GM23338 (cell line): ENCODE results near the gene IFNL3. TPM values are rescaled to one million over a fixed set of nuclear protein-coding genes. Genes with fewer than 3 reads are reported as not detected.

ENCODE experiments used
- ATAC-seq: fragments of 200-7000 bp; cut with Tn5 transposase; 3 replicates; pipeline ENCODE4 v1.9.1; 2020
- DNase-seq: peaks from one replicate; pipeline ENCODE4 v3.0.0-alpha.2; 2015; ENCODE audit warnings: low spot score
- H2AFZ ChIP-seq: fragments of 200-600 bp; sonication (generic); 2 replicates; pipeline ENCODE4 v1.8.0; 2016; ENCODE audit warnings: antibody characterized with exemption, mild to moderate bottlenecking, moderate library complexity
- H3F3A ChIP-seq: fragments of 200-600 bp; sonication (generic); replicated peaks from 2 replicates; pipeline ENCODE4 v1.8.0; 2017; ENCODE audit warnings: antibody characterized with exemption, mixed run types, low read depth
- H3K27ac ChIP-seq: fragments of 200-600 bp; sonication (generic); 2 replicates; pipeline ENCODE4 v1.6.1; 2016; ENCODE audit warnings: low read depth
- H3K27me3 ChIP-seq: fragments of 200-600 bp; sonication (generic); 2 replicates; pipeline ENCODE4 v1.8.0; 2016; ENCODE audit warnings: mild to moderate bottlenecking, mixed run types, moderate library complexity; ENCODE audit not compliant: insufficient read depth
- H3K36me3 ChIP-seq: fragments of 200-600 bp; sonication (generic); 2 replicates; pipeline ENCODE4 v1.8.0; 2016; ENCODE audit warnings: mild to moderate bottlenecking; ENCODE audit not compliant: insufficient read depth
- H3K4me1 ChIP-seq: fragments of 200-600 bp; sonication (generic); 2 replicates; pipeline ENCODE4 v1.8.0; 2016; ENCODE audit warnings: mild to moderate bottlenecking, moderate library complexity; ENCODE audit not compliant: insufficient read depth
- H3K4me2 ChIP-seq: fragments of 200-600 bp; sonication (generic); 2 replicates; pipeline ENCODE4 v1.7.1; 2017; ENCODE audit warnings: mixed run types
- H3K4me3 ChIP-seq: fragments of 200-600 bp; sonication (generic); 2 replicates; pipeline ENCODE4 v1.6.1; 2016; ENCODE audit warnings: mixed run types
- H3K79me2 ChIP-seq: fragments of 200-600 bp; sonication (generic); replicated peaks from 2 replicates; pipeline ENCODE4 v1.8.0; 2017; ENCODE audit warnings: mild to moderate bottlenecking; ENCODE audit not compliant: insufficient read depth
- H3K9me2 ChIP-seq: fragments of 200-600 bp; sonication (generic); 2 replicates; pipeline ENCODE4 v1.8.0; 2017; ENCODE audit not compliant: insufficient read depth
- H4K20me1 ChIP-seq: fragments of 200-600 bp; sonication (generic); replicated peaks from 2 replicates; pipeline ENCODE4 v1.8.0; 2017; ENCODE audit warnings: mild to moderate bottlenecking; ENCODE audit not compliant: insufficient read depth
- H3K27ac Mint-ChIP-seq: 2 replicates; pipeline ENCODE4 v1.8.0; 2020; ENCODE audit warnings: inconsistent platforms, mild to moderate bottlenecking, moderate library complexity, mixed read lengths
- H3K27me3 Mint-ChIP-seq: 3 replicates; pipeline ENCODE4 v1.8.0; 2022; ENCODE audit warnings: low read depth, mild to moderate bottlenecking, moderate library complexity, mixed read lengths, inconsistent platforms; ENCODE audit not compliant: insufficient read depth, poor library complexity
- H3K36me3 Mint-ChIP-seq: 3 replicates; pipeline ENCODE4 v1.8.0; 2021; ENCODE audit warnings: low read depth, mild to moderate bottlenecking, inconsistent platforms, moderate library complexity, mixed read lengths
- H3K4me1 Mint-ChIP-seq: 3 replicates; pipeline ENCODE4 v1.8.0; 2020; ENCODE audit warnings: mild to moderate bottlenecking, inconsistent platforms, mixed read lengths
- H3K4me3 Mint-ChIP-seq: 3 replicates; pipeline ENCODE4 v1.8.0; 2021; ENCODE audit warnings: moderate library complexity, mild to moderate bottlenecking, inconsistent platforms, mixed read lengths
- H3K9me3 Mint-ChIP-seq: 3 replicates; pipeline ENCODE4 v1.8.0; 2020; ENCODE audit warnings: moderate library complexity, mild to moderate bottlenecking, inconsistent platforms, mixed read lengths
- CREB1 ChIP-seq: fragments of 250-450 bp; sonication (Bioruptor Pico); IDR thresholded peaks from 2 replicates; pipeline ENCODE4 v1.5.0; 2020; ENCODE audit warnings: low read depth, mild to moderate bottlenecking, moderate library complexity
- EZH2phosphoT487 ChIP-seq: fragments of 200-600 bp; sonication (generic); IDR thresholded peaks from one replicate; pipeline ENCODE4 v1.8.1; 2018; ENCODE audit warnings: antibody characterized with exemption; ENCODE audit not compliant: unreplicated experiment
- JUNB ChIP-seq: IDR thresholded peaks from one replicate; pipeline ENCODE4 v1.6.1; 2016; ENCODE audit warnings: antibody characterized with exemption; ENCODE audit not compliant: unreplicated experiment
- NANOG ChIP-seq: IDR thresholded peaks from 2 replicates; pipeline ENCODE4 v1.6.1; 2016; ENCODE audit warnings: antibody characterized with exemption, borderline replicate concordance
- POLR2AphosphoS5 ChIP-seq: IDR thresholded peaks from 2 replicates; pipeline ENCODE4 v1.6.1; 2016; ENCODE audit warnings: antibody characterized with exemption, low read depth
- REST ChIP-seq: IDR thresholded peaks from one replicate; pipeline ENCODE4 v1.6.1; 2018; ENCODE audit warnings: antibody characterized with exemption; ENCODE audit not compliant: unreplicated experiment
- STAT1 ChIP-seq: IDR thresholded peaks from one replicate; pipeline ENCODE4 v1.6.1; 2016; ENCODE audit warnings: antibody characterized with exemption; ENCODE audit not compliant: unreplicated experiment
- ZNF114 ChIP-seq: fragments of 250-450 bp; sonication (Bioruptor Pico); IDR thresholded peaks from 2 replicates; pipeline ENCODE4 v1.5.0; 2020; ENCODE audit warnings: mild to moderate bottlenecking, moderate library complexity
- ZNF331 ChIP-seq: fragments of 250-450 bp; sonication (Bioruptor Pico); IDR thresholded peaks from 2 replicates; pipeline ENCODE4 v1.5.0; 2020; ENCODE audit warnings: low read depth, mild to moderate bottlenecking, moderate library complexity
- polyA plus RNA-seq: library from polyadenylated mRNA; unstranded; fragments of >200 nt; fragmentation: Nextera tagmentation; extraction: Ambion mirVana; gene quantifications from 2 replicates; pipeline ENCODE4 v1.2.1, GENCODE V29; 2016
- total RNA-seq: library from RNA; depleted of rRNA; stranded (reverse); fragments of >200 nt; shearing (Covaris generic); gene quantifications from 2 replicates; pipeline ENCODE4 v1.2.3, GENCODE V29; 2014
- TF ChIP-seq, protein P1 (sequence below): IDR thresholded peaks from 2 replicates; pipeline ENCODE4 v1.6.1; 2016; ENCODE audit warnings: antibody characterized with exemption
- TF ChIP-seq, protein P2 (sequence below): fragments of 250-450 bp; sonication (Bioruptor Pico); IDR thresholded peaks from 2 replicates; pipeline ENCODE4 v1.5.0; 2020; ENCODE audit warnings: mild to moderate bottlenecking, moderate library complexity

IFNL3 gene
- total and polyA plus RNA-seq, 2 experiments from 2014 or later: not detected

DNA sequence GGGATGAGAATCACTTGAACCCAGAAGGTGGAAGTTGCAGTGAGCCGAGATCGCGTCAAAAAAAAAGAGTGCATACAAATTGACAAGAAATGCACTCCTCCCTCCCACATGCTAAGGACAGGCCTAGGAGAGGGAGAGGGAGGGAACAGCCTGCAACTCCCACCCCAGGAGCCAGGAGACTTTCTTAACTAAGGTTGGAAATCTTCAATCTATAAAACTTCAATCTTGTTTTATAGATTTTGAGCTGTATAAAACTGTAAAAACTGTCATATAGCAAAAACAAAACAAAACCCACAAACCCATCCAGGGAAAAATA, 39.4 kb downstream of the IFNL3 start:
- Mint-ChIP-seq H3K27ac (no peak overlapping the region), H3K36me3 (no peaks in the 10 kb centered on the region), H3K4me1 (no peaks in the 10 kb centered on the region; the same call in 2 of the 3 replicates), H3K27me3 (peaks cover 21% of the 10 kb centered on the region), H3K9me3 (no peaks in the 10 kb centered on the region), H3K4me3 (no peak overlapping the region)
- no peaks in the 10 kb centered on the region for H3K9me2 ChIP-seq
- TF ChIP-seq, protein P1, sequence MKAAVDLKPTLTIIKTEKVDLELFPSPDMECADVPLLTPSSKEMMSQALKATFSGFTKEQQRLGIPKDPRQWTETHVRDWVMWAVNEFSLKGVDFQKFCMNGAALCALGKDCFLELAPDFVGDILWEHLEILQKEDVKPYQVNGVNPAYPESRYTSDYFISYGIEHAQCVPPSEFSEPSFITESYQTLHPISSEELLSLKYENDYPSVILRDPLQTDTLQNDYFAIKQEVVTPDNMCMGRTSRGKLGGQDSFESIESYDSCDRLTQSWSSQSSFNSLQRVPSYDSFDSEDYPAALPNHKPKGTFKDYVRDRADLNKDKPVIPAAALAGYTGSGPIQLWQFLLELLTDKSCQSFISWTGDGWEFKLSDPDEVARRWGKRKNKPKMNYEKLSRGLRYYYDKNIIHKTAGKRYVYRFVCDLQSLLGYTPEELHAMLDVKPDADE: no peak
- TF ChIP-seq STAT1 (no peak), JUNB (no peak), ZNF331 (CRISPR knock-in tag) (no peak), REST (no peak), CREB1 (CRISPR knock-in tag) (no peak), POLR2AphosphoS5 (no peak), NANOG (no peak), EZH2phosphoT487 (no peak), ZNF114 (no peak)
- TF ChIP-seq, protein P2, sequence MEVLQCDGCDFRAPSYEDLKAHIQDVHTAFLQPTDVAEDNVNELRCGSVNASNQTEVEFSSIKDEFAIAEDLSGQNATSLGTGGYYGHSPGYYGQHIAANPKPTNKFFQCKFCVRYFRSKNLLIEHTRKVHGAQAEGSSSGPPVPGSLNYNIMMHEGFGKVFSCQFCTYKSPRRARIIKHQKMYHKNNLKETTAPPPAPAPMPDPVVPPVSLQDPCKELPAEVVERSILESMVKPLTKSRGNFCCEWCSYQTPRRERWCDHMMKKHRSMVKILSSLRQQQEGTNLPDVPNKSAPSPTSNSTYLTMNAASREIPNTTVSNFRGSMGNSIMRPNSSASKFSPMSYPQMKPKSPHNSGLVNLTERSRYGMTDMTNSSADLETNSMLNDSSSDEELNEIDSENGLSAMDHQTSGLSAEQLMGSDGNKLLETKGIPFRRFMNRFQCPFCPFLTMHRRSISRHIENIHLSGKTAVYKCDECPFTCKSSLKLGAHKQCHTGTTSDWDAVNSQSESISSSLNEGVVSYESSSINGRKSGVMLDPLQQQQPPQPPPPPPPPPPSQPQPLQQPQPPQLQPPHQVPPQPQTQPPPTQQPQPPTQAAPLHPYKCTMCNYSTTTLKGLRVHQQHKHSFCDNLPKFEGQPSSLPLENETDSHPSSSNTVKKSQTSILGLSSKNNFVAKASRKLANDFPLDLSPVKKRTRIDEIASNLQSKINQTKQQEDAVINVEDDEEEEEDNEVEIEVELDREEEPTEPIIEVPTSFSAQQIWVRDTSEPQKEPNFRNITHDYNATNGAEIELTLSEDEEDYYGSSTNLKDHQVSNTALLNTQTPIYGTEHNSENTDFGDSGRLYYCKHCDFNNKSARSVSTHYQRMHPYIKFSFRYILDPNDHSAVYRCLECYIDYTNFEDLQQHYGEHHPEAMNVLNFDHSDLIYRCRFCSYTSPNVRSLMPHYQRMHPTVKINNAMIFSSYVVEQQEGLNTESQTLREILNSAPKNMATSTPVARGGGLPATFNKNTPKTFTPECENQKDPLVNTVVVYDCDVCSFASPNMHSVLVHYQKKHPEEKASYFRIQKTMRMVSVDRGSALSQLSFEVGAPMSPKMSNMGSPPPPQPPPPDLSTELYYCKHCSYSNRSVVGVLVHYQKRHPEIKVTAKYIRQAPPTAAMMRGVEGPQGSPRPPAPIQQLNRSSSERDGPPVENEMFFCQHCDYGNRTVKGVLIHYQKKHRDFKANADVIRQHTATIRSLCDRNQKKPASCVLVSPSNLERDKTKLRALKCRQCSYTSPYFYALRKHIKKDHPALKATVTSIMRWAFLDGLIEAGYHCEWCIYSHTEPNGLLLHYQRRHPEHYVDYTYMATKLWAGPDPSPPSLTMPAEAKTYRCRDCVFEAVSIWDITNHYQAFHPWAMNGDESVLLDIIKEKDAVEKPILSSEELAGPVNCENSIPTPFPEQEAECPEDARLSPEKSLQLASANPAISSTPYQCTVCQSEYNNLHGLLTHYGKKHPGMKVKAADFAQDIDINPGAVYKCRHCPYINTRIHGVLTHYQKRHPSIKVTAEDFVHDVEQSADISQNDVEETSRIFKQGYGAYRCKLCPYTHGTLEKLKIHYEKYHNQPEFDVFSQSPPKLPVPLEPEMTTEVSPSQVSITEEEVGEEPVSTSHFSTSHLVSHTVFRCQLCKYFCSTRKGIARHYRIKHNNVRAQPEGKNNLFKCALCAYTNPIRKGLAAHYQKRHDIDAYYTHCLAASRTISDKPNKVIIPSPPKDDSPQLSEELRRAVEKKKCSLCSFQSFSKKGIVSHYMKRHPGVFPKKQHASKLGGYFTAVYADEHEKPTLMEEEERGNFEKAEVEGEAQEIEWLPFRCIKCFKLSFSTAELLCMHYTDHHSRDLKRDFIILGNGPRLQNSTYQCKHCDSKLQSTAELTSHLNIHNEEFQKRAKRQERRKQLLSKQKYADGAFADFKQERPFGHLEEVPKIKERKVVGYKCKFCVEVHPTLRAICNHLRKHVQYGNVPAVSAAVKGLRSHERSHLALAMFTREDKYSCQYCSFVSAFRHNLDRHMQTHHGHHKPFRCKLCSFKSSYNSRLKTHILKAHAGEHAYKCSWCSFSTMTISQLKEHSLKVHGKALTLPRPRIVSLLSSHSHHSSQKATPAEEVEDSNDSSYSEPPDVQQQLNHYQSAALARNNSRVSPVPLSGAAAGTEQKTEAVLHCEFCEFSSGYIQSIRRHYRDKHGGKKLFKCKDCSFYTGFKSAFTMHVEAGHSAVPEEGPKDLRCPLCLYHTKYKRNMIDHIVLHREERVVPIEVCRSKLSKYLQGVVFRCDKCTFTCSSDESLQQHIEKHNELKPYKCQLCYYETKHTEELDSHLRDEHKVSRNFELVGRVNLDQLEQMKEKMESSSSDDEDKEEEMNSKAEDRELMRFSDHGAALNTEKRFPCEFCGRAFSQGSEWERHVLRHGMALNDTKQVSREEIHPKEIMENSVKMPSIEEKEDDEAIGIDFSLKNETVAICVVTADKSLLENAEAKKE (CRISPR knock-in tag): no peak
- no peaks in the 10 kb centered on the region for H3K36me3 ChIP-seq
- H4K20me1 ChIP-seq: no peaks in the 10 kb centered on the region
- no peaks in the 10 kb centered on the region for H3K79me2 ChIP-seq
- no peak overlapping the region for H3K4me3 ChIP-seq
- peaks cover 30% of the 10 kb centered on the region for H3K27me3 ChIP-seq
- H3K4me2 ChIP-seq: no peak overlapping the region
- H3K27ac ChIP-seq: no peak overlapping the region
- no peaks in the 10 kb centered on the region for H3F3A ChIP-seq
- no peak overlapping the region for H2AFZ ChIP-seq
- no peak for DNase-seq
- no peak for ATAC-seq
- no peaks in the 10 kb centered on the region; the same call in 1 of the 2 replicates for H3K4me1 ChIP-seq
